Ishikawa (cell line): Measurements from ENCODE around the gene KIAA1549.

Experiments used
- CEBPB ChIP-seq: IDR thresholded peaks from 2 replicates; pipeline ENCODE4 v1.6.1; 2012
- CREB1 ChIP-seq: IDR thresholded peaks from 2 replicates; pipeline ENCODE4 v1.6.1; 2012; ENCODE audit warnings: low read depth
- EGR1 ChIP-seq: IDR thresholded peaks from 2 replicates; pipeline ENCODE4 v1.6.1; 2012
- EP300 ChIP-seq: IDR thresholded peaks from 2 replicates; pipeline ENCODE4 v1.6.1; 2012; ENCODE audit warnings: borderline replicate concordance
- FOXM1 ChIP-seq: IDR thresholded peaks from 2 replicates; pipeline ENCODE4 v1.6.1; 2012; ENCODE audit warnings: low read depth, borderline replicate concordance
- MAX ChIP-seq: IDR thresholded peaks from 2 replicates; pipeline ENCODE4 v1.6.1; 2012
- NFIC ChIP-seq: IDR thresholded peaks from 2 replicates; pipeline ENCODE4 v1.6.1; 2012
- RAD21 ChIP-seq: IDR thresholded peaks from 2 replicates; pipeline ENCODE4 v1.6.1; 2012; ENCODE audit warnings: low read depth
- REST ChIP-seq: IDR thresholded peaks from 2 replicates; pipeline ENCODE4 v1.6.1; 2012; ENCODE audit warnings: low read depth, mild to moderate bottlenecking
- TAF1 ChIP-seq: IDR thresholded peaks from 2 replicates; pipeline ENCODE4 v1.6.1; 2012; ENCODE audit warnings: low read depth, mild to moderate bottlenecking
- TCF12 ChIP-seq: IDR thresholded peaks from 2 replicates; pipeline ENCODE4 v1.6.1; 2012; ENCODE audit warnings: low read depth
- TEAD4 ChIP-seq: IDR thresholded peaks from 2 replicates; pipeline ENCODE4 v1.6.1; 2012
- USF1 ChIP-seq: IDR thresholded peaks from 2 replicates; pipeline ENCODE4 v1.6.1; 2012
- YY1 ChIP-seq: IDR thresholded peaks from 2 replicates; pipeline ENCODE4 v1.6.1; 2012; ENCODE audit warnings: low read depth
- ZBTB7A ChIP-seq: IDR thresholded peaks from 2 replicates; pipeline ENCODE4 v1.6.1; 2012; ENCODE audit warnings: low read depth

KIAA1549 gene

GRCh38 chr7:139018910-139019309 lies 37.7 kb upstream of the KIAA1549 start:
- TF ChIP-seq TEAD4 (no peak), NFIC (no peak), MAX (no peak), TCF12 (no peak), REST (no peak), CEBPB (no peak), RAD21 (no peak), FOXM1 (no peak), ZBTB7A (no peak), EGR1 (no peak), CREB1 (no peak)

GRCh38 chr7:139016931-139017511 lies 35.8 kb upstream of the KIAA1549 start:
- TF ChIP-seq YY1 (no peak), TAF1 (no peak), EGR1 (no peak), CEBPB (no peak), NFIC (no peak), TEAD4 (no peak), RAD21 (peak; percentile 80)

- TF ChIP-seq EP300 (no peak), TCF12 (no peak), MAX (no peak), ZBTB7A (no peak), TAF1 (no peak), FOXM1 (no peak), YY1 (no peak), EGR1 (no peak), REST (no peak), CEBPB (no peak), CREB1 (no peak)
Measured at GRCh38 chr7:139011373-139011772, 30.2 kb upstream of the KIAA1549 start.

- TF ChIP-seq ZBTB7A (no peak), FOXM1 (no peak), MAX (no peak), YY1 (no peak), NFIC (no peak), USF1 (no peak), TEAD4 (no peak), CREB1 (no peak), EP300 (no peak), TAF1 (no peak)
Measured at GRCh38 chr7:139004321-139005090, 23.3 kb upstream of the KIAA1549 start.

GRCh38 chr7:138999414-138999813 lies 18.2 kb upstream of the KIAA1549 start:
- TF ChIP-seq TAF1 (no peak), USF1 (no peak), RAD21 (no peak), EGR1 (no peak), EP300 (no peak), CREB1 (no peak)

- TF ChIP-seq EP300 (no peak), TCF12 (no peak)
Measured at GRCh38 chr7:138992052-138992531, 10.9 kb upstream of the KIAA1549 start.
